UCSD-AML1 (cell line): ENCODE measurements around the gene DLG5.
A peak's percentile ranks its signal among the peaks of the same experiment; 100 is the strongest.

ENCODE experiments used
- DNase-seq: peaks from one replicate; lab custom pipeline; 2025; ENCODE audit not compliant: unreplicated experiment; lab: John Stamatoyannopoulos, UW

Gene DLG5

GRCh38 chr10:77955136-77955535 lies 28.6 kb upstream of the DLG5 start:
- DNase-seq = no peak

DNA sequence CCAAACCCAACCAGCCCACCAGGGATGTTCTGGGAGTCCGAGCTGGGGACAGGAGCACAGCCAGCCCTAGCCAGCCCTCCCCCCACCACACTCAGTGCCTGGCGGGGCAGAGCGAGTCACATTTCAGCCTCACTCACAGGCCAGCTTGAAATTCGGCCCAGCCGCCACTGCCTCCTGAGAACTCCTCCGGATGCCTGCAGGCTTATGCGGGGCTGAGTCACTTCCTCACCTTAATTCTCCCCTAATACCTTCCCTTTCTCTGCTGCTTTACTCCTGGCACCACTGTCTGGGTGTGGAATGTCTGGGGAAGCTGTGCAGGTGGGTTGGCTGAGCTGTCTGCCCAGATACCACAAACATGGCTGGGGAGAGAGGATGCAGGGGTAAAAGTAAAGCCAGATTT lies 22.6 kb upstream of the DLG5 start:
- peak; percentile 69 for DNase-seq

- DNase-seq = no peak
Measured at GRCh38 chr10:77946084-77946483, 19.5 kb upstream of the DLG5 start.

DNA sequence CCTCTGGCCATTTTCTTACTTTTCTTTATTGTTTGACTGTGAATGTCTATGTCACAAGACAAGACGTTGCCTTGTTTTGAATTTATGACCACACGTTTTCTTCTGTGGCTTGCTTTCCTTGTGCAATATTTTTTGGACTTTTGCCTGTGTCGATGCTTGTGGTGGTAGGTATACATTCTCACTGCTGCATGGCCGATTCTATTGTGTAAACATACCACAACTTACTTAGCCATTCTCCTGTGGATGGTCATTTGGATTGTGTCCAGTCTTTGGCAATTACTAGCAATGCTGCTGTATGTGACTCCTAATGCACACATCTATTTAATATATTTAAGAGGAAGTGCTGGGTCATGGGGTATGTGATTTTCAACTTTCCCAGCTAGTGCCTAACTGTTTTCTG lies 18.0 kb upstream of the DLG5 start:
- DNase-seq = no peak

DNA sequence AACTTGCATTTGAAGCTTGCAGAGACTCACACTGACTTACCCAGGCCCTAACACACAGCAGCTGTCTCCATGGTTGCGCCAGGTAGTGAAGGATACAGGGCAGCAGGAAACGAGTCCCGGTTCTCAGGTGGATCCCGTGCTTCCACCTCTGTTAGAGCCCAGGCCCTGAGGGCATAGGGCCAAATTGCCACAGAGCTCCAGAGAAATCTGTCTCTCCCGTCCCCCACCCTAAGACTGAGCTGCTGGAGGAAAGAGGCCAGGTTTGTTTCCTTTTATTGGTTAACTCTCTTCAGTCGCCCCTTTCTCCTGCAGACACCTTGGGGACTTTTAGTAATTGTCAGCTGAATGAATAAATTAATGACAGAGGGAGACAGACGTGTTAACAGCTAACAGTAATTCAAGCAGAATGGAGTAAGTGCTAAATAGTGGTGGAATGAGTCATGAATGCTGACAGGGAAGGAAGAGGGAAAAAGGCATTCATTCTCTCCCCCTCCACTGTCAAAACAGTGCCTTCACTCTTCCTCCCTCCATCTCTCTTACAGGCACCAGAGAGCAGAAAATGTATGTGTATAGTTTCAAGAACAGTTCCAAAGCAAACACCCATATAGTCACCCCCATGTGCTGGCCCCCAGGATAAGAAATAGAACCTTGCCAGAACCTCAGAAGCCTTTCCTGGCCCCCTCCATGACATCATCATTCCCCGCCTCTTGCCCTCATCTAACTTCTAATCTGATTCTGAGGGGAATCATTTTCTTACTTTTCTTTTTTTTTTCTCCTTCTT lies 16.8 kb upstream of the DLG5 start:
- no peak for DNase-seq

GRCh38 chr10:77941790-77942189 lies 15.2 kb upstream of the DLG5 start:
- no peak for DNase-seq

GRCh38 chr10:77940627-77941026 lies 14.1 kb upstream of the DLG5 start:
- DNase-seq = no peak

DNA sequence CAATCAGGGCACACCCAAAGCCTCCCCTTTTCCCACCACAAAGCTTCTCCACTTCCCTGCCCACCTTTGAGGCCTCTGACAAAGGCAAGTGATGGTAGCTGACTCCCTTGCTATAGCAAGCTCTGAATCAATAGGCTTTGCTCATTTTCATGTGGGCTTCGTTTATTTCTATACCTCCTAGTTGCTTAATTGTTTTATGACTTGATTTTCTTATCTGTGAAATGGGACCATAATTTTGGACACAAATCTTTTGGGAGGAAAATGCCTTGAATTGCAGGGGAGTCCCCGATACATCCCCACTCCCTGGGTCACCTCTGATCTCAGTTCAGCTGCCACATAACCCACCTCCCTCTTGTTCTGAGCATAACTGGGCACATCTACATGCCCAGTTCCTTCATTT lies 13.7 kb upstream of the DLG5 start:
- no peak for DNase-seq

- no peak for DNase-seq
Measured at GRCh38 chr10:77939561-77940001, 13.0 kb upstream of the DLG5 start.

DNA sequence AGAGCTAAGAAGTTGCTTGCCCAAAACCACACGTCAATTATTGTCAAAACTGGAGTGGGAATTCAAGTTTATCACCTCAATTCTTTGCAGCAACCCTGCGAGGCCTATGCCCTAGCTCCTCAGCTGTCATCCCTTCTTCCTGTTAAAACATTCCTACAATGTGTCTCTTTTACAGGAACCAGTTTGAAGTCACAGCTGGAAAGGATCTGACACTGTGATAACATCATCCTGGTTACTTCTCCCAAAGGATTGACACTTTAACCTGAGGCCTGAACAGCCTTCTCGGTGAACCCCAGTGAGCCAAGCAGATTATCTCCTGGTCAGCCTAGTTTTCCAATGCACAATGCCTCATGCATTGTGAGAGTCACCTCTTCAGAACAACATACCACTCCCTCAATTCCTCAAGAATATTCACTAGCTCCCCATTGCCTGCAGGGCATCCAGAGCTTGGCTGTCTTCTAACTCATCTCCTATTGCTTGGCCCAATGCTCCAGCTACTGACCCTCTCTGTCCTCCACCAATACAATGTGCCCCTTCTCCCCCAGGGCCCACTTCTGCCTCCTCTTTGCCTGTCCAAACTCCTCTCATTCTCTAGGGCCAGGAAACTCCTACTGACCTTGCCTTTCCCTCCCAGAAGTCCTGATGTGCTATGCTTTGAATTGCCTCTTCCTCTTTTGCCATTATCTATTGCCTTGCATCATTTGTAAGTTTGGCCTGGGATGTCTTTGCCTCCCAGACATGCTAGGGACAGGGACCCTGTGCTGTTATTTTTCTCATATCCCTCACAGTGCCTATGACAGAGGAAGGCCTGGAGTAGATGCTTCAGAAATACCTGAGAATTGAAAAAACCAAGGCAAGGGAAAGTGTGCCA lies 10.4 kb upstream of the DLG5 start:
- no peak for DNase-seq

- no peak for DNase-seq
Measured at GRCh38 chr10:77932016-77932715, 5.6 kb upstream of the DLG5 start.

DNA sequence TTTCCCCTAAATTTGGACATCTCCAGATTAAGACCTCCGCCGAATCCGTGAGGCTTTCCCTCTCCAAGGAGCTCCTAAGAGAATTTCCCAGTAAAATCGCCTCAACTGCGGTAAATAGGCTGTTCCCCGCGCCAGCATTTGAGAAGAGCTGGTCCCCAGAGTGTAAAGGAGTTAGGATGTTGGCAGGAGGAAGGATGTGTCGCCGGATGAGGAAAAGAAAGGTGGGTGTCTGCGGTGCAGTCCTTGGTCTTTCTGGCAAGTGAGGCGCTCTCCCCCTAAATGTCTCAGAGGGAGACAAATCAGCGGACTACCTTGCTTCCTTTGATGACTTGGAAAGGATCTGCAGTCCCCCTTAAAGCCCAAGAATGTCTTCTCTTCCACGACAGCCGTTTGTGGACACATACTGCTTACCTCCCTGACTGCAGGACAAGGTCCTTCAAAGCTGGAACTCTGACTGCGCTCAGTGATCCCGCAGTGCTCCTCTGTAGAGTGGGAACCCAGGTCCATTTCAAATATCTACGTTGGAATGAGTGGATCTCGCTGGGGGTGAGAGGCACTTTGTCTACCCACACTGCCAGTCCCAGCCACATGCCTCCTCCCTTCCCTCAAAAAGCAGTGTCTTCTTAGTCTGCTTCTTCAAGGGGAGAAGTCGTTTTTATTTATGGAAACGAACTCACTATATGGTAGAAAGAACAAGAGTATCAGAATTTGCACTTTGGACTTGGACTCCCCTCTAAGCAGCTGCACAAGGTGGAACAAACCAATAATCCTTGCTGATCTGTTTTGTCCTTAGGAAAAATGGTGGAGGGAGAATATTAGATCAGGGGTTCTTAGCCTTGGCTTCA lies 1.1 kb upstream of the DLG5 start:
- no peak for DNase-seq

DNA sequence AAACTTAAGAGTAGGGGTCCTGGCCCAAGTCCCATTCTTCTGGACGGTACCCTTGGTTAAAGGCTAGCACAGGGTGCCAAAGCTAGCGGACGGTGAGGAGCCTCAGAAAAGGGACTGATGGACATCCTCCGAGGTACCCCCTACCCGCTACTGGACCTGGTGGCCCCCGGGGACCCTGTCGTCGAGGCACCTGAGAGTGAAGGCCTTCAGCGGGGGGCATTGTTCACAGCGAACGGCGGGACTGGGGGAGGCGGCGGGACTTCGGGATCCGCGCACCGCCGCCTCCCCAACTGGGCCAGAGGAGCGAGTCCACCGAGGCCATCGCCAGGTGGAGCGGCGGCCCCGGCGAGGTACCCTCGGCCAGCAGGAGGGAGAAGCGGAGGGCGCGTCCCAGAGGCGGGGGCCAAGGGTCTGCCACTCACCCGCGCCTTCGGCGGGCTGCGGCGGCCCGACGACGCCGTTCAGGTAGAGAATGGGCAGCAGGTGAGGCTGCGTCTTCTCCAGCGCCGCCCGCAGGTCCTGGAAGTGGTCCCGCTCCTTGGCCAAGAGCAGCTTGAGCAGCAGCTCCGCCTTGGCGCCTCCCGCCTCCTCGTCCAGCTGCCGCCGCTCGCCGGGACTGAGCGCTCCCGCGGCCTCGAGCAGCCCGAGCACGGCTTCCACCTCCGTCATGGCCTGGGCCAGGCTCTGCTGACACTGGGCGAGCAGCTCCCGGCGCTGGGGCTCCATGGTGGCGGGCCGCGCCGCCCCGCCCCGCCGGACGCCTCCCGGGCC lies 575 bp downstream of the DLG5 start:
- DNase-seq = peak; percentile 38

- no peak for DNase-seq
Measured at GRCh38 chr10:77925410-77925794, 1.2 kb downstream of the DLG5 start.

DNA sequence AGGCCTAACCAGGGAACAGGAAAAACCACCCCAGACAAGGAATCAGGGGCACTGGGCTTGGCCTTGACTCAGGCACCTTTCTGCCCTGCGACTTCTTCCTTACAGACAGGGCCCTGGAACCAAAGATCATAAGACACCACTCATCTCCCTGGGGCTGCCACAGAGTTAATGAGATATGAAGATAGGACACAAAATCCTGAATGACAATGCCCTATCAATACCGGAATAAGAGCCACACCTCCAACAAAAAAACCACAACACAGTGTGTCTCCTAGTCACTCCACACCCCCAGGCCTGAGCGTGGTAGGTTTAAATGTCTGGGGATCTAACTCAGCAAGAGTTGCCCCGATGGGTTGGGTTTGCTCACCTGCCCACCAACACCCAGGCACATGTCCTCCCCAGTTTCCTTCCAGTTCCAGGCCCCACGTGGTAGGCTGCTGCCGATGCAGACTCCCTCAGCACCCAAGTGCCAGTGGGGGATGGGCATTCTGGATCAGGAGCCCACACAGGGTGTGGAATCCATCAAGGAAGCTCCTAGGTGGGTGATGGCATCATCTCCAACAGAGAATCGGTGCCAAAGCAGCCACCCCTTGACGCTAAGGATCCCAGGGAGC lies 3.9 kb downstream of the DLG5 start:
- no peak for DNase-seq

DNA sequence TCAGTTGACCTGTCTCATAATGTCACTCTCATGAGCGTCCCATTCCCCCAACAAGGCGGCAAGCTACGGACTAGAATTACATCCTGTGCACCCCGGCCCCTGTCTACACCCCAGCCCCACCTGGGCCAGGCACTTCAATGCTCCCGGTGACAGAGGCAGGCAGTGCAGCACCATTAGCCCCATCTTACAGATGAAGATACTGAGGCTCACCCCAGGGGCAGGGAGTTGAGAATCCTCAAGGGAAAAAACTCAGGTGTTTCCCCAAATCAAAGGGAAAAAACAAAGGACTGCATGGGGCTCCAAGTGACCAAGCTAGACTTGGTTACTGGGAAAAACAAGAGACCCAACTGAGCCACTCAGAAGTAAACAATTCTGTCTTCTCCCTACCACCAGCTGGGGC lies 4.5 kb downstream of the DLG5 start:
- DNase-seq = no peak

GRCh38 chr10:77921395-77921794 lies 5.2 kb downstream of the DLG5 start:
- DNase-seq = no peak

- no peak for DNase-seq
Measured at GRCh38 chr10:77920495-77920894, 6.1 kb downstream of the DLG5 start.

DNA sequence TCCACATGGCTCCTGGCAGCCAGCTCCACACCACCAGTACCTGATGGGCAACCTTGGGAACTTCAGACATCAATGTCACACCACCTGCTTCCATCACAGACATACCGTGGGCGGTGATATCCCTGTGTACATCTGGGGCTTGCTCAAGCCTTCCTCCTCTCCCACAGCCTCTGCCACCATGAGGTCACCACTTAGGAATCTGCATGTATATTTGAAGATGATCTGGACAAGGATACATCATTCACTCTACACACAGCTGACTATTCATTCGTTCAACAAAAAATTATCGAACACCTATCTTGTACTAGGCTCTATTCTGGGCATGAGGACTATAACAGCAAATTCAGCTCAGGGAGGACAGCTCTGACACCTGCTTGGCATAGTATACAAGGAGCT lies 6.8 kb downstream of the DLG5 start:
- DNase-seq = no peak
